HepG2 (cell line): ENCODE data around the gene TOMM7.

Source experiments
- EZH2 ChIP-seq: conservative IDR thresholded peaks from 2 replicates; pipeline ENCODE4 v1.6.1; 2012; ENCODE audit warnings: mild to moderate bottlenecking, low read depth, low read length, moderate library complexity
- RAD21 ChIP-seq: fragments of 450-650 bp; formaldehyde crosslinking; IDR thresholded peaks from 2 replicates; pipeline ENCODE4 v1.5.0; 2020; ENCODE audit warnings: mild to moderate bottlenecking
- ZBTB21 ChIP-seq: sonication (generic); formaldehyde crosslinking; IDR thresholded peaks from 2 replicates; pipeline ENCODE4 v1.4.0; 2020; ENCODE audit warnings: missing genetic modification reagents
- ZFP41 ChIP-seq: sonication (generic); formaldehyde crosslinking; IDR thresholded peaks from 2 replicates; pipeline ENCODE4 v1.4.0; 2020; ENCODE audit warnings: mild to moderate bottlenecking, missing genetic modification reagents, borderline replicate concordance
- ZNF484 ChIP-seq: sonication (generic); formaldehyde crosslinking; IDR thresholded peaks from 2 replicates; pipeline ENCODE4 v1.5.1; 2020; ENCODE audit warnings: mild to moderate bottlenecking, low read depth, missing genetic modification reagents, borderline replicate concordance
- TF ChIP-seq, protein P1 (sequence below): sonication (generic); formaldehyde crosslinking; IDR thresholded peaks from 2 replicates; pipeline ENCODE4 v1.5.0; 2020; ENCODE audit warnings: mild to moderate bottlenecking, missing genetic modification reagents, moderate library complexity

DNA sequence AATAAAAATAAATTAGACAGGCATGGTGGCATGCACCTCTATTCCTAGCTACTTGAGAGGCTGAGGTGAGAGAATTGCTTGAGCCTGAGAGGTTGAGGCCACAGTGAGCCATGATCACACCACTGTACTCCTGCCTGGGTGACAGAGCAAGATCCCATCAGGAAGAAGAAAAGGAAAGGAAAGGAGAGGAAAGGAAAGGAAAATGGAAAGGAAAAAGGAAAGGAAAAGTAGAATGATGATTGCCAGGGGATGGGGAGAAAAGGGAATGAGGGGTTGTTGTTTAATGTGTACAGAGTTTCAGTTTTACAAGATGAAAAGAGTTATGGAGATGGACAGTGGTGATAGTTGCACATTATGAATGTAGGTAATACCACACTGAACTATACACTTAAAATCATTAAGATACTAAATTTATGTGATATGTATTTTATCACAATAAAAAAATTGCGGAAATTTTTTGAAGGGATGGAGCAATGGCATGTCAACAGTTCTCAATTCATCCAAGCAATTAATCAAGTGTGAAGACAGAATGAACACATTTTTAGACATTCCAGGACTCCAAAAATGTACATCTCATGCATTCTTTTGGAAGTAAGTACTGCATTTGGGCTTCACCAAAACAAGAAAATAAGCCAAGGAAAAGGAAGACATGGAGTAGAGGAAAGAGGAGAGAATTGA is 51.3 kb downstream of the TOMM7 start:
- TF ChIP-seq EZH2, result no peak
- TF ChIP-seq ZNF484 (CRISPR knock-in tag), result no peak
- no peak for TF ChIP-seq ZBTB21 (CRISPR knock-in tag)
- no peak for TF ChIP-seq ZFP41 (CRISPR knock-in tag)
- TF ChIP-seq, protein P1, sequence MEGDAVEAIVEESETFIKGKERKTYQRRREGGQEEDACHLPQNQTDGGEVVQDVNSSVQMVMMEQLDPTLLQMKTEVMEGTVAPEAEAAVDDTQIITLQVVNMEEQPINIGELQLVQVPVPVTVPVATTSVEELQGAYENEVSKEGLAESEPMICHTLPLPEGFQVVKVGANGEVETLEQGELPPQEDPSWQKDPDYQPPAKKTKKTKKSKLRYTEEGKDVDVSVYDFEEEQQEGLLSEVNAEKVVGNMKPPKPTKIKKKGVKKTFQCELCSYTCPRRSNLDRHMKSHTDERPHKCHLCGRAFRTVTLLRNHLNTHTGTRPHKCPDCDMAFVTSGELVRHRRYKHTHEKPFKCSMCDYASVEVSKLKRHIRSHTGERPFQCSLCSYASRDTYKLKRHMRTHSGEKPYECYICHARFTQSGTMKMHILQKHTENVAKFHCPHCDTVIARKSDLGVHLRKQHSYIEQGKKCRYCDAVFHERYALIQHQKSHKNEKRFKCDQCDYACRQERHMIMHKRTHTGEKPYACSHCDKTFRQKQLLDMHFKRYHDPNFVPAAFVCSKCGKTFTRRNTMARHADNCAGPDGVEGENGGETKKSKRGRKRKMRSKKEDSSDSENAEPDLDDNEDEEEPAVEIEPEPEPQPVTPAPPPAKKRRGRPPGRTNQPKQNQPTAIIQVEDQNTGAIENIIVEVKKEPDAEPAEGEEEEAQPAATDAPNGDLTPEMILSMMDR (CRISPR knock-in tag), result no peak
- TF ChIP-seq RAD21 (CRISPR knock-in tag), result no peak
